BLaER1 treated with 17β-estradiol and CSF1 and Interleukin-3, amounts not matched to agents 10 nM and 100 nM (cell line): ENCODE results near the gene CDKAL1.

Source experiments
- H3K27ac ChIP-seq, 11 experiments: shearing (Covaris generic); formaldehyde crosslinking; 2 replicates each; pipeline ENCODE4 v1.8.1; 2022
- H3K27me3 ChIP-seq, 11 experiments: shearing (Covaris generic); formaldehyde crosslinking; 2 replicates each; pipeline ENCODE4 v1.8.1; 2022
- H3K36me3 ChIP-seq, 11 experiments: shearing (Covaris generic); formaldehyde crosslinking; 2 replicates each; pipeline ENCODE4 v1.8.1; 2022
- H3K4me1 ChIP-seq, 10 experiments: shearing (Covaris generic); formaldehyde crosslinking; 2 replicates each; pipeline ENCODE4 v1.8.1; 2022
- H3K4me2 ChIP-seq, 11 experiments: shearing (Covaris generic); formaldehyde crosslinking; 2 replicates each; pipeline ENCODE4 v1.8.1; 2022
- H3K4me3 ChIP-seq, 10 experiments: shearing (Covaris generic); formaldehyde crosslinking; 2 replicates each; pipeline ENCODE4 v1.8.1; 2022
- H3K9ac ChIP-seq, 11 experiments: shearing (Covaris generic); formaldehyde crosslinking; 2 replicates each; pipeline ENCODE4 v1.8.1; 2022
- H3K9me3 ChIP-seq, 11 experiments: shearing (Covaris generic); formaldehyde crosslinking; replicated peaks in 1 of 11; 2 replicates each; pipeline ENCODE4 v1.8.1; 2022
- H4K20me1 ChIP-seq, 11 experiments: shearing (Covaris generic); formaldehyde crosslinking; 2 replicates each; pipeline ENCODE4 v1.8.1; 2022
- Cebpa-rat ChIP-seq, 11 experiments: shearing (Covaris generic); IDR thresholded peaks; 2 replicates each; pipeline ENCODE4 v1.8.1; 2022

The CDKAL1 gene

DNA sequence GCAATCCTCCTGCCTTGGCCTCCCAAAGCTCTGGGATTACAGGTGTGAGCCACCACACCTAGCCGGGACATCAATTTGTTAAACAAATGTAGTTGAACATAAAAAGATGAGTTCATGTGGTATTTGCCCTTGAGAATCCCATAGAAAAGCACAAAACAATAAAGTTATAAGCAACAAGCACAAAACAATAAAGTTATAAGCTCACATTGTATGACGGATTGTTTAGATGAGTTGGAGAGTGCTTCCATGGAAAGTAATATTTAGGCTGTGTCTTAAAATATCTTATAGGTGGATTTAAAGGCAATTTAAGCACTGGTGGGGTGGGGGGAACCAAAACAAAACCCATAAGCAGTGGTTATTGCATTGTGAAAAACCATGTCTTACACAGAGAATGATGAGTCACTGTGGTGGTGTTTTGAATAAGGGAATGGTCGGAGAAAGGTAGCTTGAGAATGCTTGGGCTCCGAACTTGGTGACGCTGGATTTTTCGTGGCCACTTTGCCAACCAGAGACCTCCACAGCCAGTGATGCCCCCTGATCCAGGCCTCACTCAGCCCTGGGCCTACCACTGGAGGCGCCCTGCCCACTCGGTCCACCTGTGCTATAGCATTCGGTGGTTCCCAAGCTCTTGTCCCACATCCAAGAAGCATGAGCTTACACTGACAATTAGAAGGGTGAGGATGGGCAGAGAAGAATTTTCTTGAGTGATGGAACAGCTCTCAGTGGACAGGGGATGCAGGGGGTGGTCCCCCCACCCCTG, 256.0 kb downstream of the CDKAL1 start:
- Histone ChIP-seq H3K9ac (no peak overlapping the region), H3K27ac (no peak overlapping the region), H4K20me1 (no peaks in the 10 kb centered on the region), H3K4me2 (no peak overlapping the region), H3K27me3 (no peaks in the 10 kb centered on the region), H3K9me3 (no peaks in the 10 kb centered on the region), H3K36me3 (peaks cover 0 to 16% (median 5%) of the 10 kb centered on the region in 11 experiments; a peak in 6 of 22 replicates), H3K4me3 (no peak overlapping the region), H3K4me1 (no peaks in the 10 kb centered on the region)
- no peak for TF ChIP-seq Cebpa-rat (IDR thresholded peaks at IDR 0.05)

GRCh38 chr6:20791074-20791473, 256.8 kb downstream of the CDKAL1 start:
- Histone ChIP-seq H3K27me3 (no peaks in the 10 kb centered on the region), H3K4me3 (no peak overlapping the region), H3K27ac (no peak overlapping the region), H3K9ac (no peak overlapping the region), H3K9me3 (no peaks in the 10 kb centered on the region), H3K4me2 (no peak overlapping the region), H3K4me1 (no peaks in the 10 kb centered on the region), H4K20me1 (no peaks in the 10 kb centered on the region), H3K36me3 (peaks cover 0 to 16% (median 5%) of the 10 kb centered on the region in 11 experiments; a peak in 6 of 22 replicates)
- TF ChIP-seq Cebpa-rat (IDR thresholded peaks at IDR 0.05): no peak

GRCh38 chr6:20791944-20792343, 257.7 kb downstream of the CDKAL1 start:
- no peak for TF ChIP-seq Cebpa-rat (IDR thresholded peaks at IDR 0.05)
- no peaks in the 10 kb centered on the region for H3K9me3 ChIP-seq
- peaks cover 0 to 11% (median 5%) of the 10 kb centered on the region in 11 experiments; a peak in 5 of 22 replicates for H3K36me3 ChIP-seq
- no peak overlapping the region for H3K4me3 ChIP-seq
- H3K4me2 ChIP-seq: no peak overlapping the region
- H3K9ac ChIP-seq: no peak overlapping the region
- H3K4me1 ChIP-seq: no peaks in the 10 kb centered on the region
- no peak overlapping the region for H3K27ac ChIP-seq
- no peaks in the 10 kb centered on the region for H4K20me1 ChIP-seq
- no peaks in the 10 kb centered on the region for H3K27me3 ChIP-seq

- H3K4me2 ChIP-seq: no peak overlapping the region
Measured at GRCh38 chr6:20793174-20793573, 258.9 kb downstream of the CDKAL1 start.

GRCh38 chr6:20797597-20797996, 263.3 kb downstream of the CDKAL1 start:
- Histone ChIP-seq H3K4me3 (no peak overlapping the region), H3K4me2 (no peak overlapping the region), H4K20me1 (no peaks in the 10 kb centered on the region), H3K4me1 (no peaks in the 10 kb centered on the region), H3K9ac (no peak overlapping the region), H3K36me3 (peaks cover 0 to 11% (median 5%) of the 10 kb centered on the region in 11 experiments; a peak in 6 of 22 replicates), H3K27me3 (no peaks in the 10 kb centered on the region), H3K9me3 (peaks cover 0 to 4% (median 0%) of the 10 kb centered on the region in 11 experiments; a peak in 2 of 22 replicates), H3K27ac (no peak overlapping the region)
- no peak for TF ChIP-seq Cebpa-rat (IDR thresholded peaks at IDR 0.05)

More at GRCh38 chr6:20793174-20793573, 258.9 kb downstream of the CDKAL1 start:
- Histone ChIP-seq H3K9me3 (peaks cover 0 to 4% (median 0%) of the 10 kb centered on the region in 11 experiments; a peak in 2 of 22 replicates), H3K27ac (no peak overlapping the region), H3K27me3 (no peaks in the 10 kb centered on the region), H3K36me3 (peaks cover 0 to 15% (median 8%) of the 10 kb centered on the region in 11 experiments; a peak in 11 of 22 replicates), H3K4me1 (no peaks in the 10 kb centered on the region), H3K4me3 (no peak overlapping the region), H4K20me1 (no peaks in the 10 kb centered on the region), H3K9ac (no peak overlapping the region)
- no peak for TF ChIP-seq Cebpa-rat (IDR thresholded peaks at IDR 0.05)

DNA sequence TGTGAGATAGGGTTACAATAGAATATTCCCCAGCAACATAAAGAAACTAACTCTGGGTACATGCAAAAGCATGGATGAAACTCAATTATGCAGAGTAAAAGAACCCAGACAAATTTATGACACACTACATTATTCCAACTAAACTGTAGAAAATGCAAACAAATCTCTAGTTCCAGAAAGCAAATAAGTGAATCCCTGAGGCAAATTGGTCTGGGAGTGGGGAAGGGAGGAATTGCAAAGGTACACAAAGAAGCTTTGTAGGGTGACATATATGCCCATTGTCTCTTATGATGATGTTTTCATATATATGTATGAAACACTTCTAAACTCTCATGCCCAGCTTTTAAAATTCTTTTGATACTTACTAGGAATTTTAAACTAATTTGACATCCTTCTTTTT, 266.0 kb downstream of the CDKAL1 start:
- H3K36me3 ChIP-seq: peaks cover 0 to 17% (median 5%) of the 10 kb centered on the region in 11 experiments; a peak in 6 of 22 replicates
- H3K27me3 ChIP-seq: no peaks in the 10 kb centered on the region
- no peak overlapping the region for H3K4me2 ChIP-seq
- TF ChIP-seq Cebpa-rat (IDR thresholded peaks at IDR 0.05): no peak
- H3K27ac ChIP-seq: no peak overlapping the region
- no peak overlapping the region for H3K9ac ChIP-seq
- H3K4me1 ChIP-seq: no peaks in the 10 kb centered on the region
- H3K9me3 ChIP-seq: peaks cover 0 to 4% (median 0%) of the 10 kb centered on the region in 11 experiments; a peak in 3 of 22 replicates
- no peak overlapping the region for H3K4me3 ChIP-seq
- H4K20me1 ChIP-seq: no peaks in the 10 kb centered on the region

GRCh38 chr6:20800653-20801052, 266.4 kb downstream of the CDKAL1 start:
- H3K4me2 ChIP-seq: no peak overlapping the region
- TF ChIP-seq Cebpa-rat (IDR thresholded peaks at IDR 0.05): no peak

GRCh38 chr6:20801595-20801994, 267.3 kb downstream of the CDKAL1 start:
- TF ChIP-seq Cebpa-rat (IDR thresholded peaks at IDR 0.05): no peak
- Histone ChIP-seq H3K4me3 (no peak overlapping the region), H3K9ac (no peak overlapping the region), H3K9me3 (peaks cover 8 to 17% (median 12%) of the 10 kb centered on the region in 11 experiments; a peak in 19 of 22 replicates), H3K4me2 (no peak overlapping the region), H3K27ac (no peak overlapping the region), H3K36me3 (peaks cover 0 to 31% (median 12%) of the 10 kb centered on the region in 11 experiments; a peak in 10 of 22 replicates), H4K20me1 (no peaks in the 10 kb centered on the region), H3K27me3 (no peaks in the 10 kb centered on the region), H3K4me1 (no peaks in the 10 kb centered on the region)

More at GRCh38 chr6:20800653-20801052, 266.4 kb downstream of the CDKAL1 start:
- Histone ChIP-seq H3K27me3 (no peaks in the 10 kb centered on the region), H3K9me3 (peaks cover 0 to 7% (median 2%) of the 10 kb centered on the region in 11 experiments; a peak in 6 of 22 replicates), H3K4me1 (no peaks in the 10 kb centered on the region), H3K36me3 (peaks cover 0 to 22% (median 5%) of the 10 kb centered on the region in 11 experiments; a peak in 6 of 22 replicates), H3K27ac (no peak overlapping the region), H3K9ac (no peak overlapping the region), H3K4me3 (no peak overlapping the region), H4K20me1 (no peaks in the 10 kb centered on the region)

DNA sequence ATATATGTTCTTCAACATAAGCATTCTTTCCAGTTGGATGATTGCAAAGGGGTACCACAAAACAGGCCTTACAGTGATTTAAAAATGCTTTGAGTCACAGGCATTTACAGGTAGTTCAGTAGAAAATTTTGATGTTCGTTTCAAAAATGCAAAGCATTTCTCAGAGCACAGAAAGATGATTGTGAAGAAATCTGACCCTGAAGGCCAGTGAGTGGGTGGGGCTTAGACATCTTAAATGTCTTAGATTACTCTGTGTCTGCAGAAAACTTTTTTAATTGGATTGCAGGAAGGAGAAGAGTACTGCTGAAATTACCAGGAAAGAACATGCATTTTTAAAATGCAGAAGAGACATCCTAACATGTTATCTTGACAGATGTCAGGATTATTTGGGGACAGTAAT, 268.3 kb downstream of the CDKAL1 start:
- H3K27ac ChIP-seq: no peak overlapping the region
- TF ChIP-seq Cebpa-rat (IDR thresholded peaks at IDR 0.05): no peak
- H3K4me3 ChIP-seq: no peak overlapping the region
- H3K9ac ChIP-seq: no peak overlapping the region
- no peaks in the 10 kb centered on the region for H3K4me1 ChIP-seq
- no peak overlapping the region for H3K4me2 ChIP-seq
- peaks cover 14 to 22% (median 18%) of the 10 kb centered on the region in 11 experiments; a peak in 19 of 22 replicates for H3K9me3 ChIP-seq
- H3K27me3 ChIP-seq: no peaks in the 10 kb centered on the region
- no peaks in the 10 kb centered on the region for H4K20me1 ChIP-seq
- peaks cover 0 to 26% (median 10%) of the 10 kb centered on the region in 11 experiments; a peak in 11 of 22 replicates for H3K36me3 ChIP-seq
